H54 (cell line): Measurements from ENCODE around the gene SPAG7.

ENCODE experiments used
- DNase-seq: peaks from one replicate; pipeline ENCODE4 v3.0.0; 2011; ENCODE audit warnings: low spot score, mixed read lengths; ENCODE audit not compliant: insufficient read length
- FAIRE-seq: peaks from 3 replicates; lab custom pipeline; 2011; peaks lifted over from hg19 to GRCh38; lab: Jason Lieb, UNC
- POLR2A ChIP-seq: IDR thresholded peaks from 2 replicates; pipeline ENCODE4 v1.6.1; 2011; ENCODE audit warnings: low read depth, mild to moderate bottlenecking, low read length

Gene SPAG7, protein sequence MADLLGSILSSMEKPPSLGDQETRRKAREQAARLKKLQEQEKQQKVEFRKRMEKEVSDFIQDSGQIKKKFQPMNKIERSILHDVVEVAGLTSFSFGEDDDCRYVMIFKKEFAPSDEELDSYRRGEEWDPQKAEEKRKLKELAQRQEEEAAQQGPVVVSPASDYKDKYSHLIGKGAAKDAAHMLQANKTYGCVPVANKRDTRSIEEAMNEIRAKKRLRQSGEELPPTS

DNA sequence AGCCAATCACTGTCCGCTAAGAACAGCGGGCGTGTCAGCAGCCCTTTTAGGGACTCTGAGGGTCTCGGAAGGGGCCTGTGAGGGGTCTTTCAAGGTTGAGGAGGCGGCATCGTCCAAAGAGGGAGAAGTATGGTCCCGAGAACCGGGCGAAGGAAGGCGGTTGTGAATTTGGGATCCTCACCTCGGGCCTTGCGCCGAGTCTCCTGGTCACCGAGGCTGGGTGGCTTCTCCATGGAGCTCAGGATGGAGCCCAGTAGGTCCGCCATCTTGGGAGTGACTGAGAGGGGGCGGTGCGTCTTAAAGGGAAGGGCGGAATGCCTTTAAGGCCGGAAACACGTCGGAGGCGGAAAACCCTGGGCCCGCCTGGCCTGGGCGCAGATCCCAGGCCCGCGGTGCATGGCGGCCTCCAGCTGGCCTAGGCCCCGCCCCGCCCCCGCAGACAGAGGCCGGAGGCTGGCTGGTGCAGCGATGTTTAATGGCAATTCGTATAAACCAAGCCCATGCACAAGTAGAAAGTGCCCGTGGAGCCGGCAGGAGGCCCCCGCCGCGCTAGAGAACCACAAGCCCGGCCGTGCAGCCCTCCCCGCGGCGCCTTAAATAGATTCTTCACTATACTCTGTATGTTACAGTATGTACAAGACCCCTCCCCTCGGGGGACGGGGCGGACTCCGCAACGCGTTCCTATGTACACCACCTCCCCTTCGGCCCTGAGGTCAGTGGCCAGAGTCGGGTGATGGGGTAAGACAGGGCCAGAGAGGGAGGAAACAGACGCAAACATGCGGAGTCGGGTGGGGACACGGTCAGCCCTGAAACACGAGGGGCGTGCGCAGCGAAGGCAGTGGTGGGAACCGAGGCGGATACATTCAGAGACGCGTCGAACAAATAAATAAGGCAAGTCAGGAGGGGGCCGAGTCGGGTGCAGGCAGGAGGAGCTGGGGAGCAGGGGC lies at the start of gene SPAG7:
Gene SPAG7, minus strand, starts transcription at position 279 of the 947 bp plus-strand sequence. Its CDS starts 13 bp downstream, at position 266.
- peak; percentile 40; the same call in 1 of the 2 replicates for TF ChIP-seq POLR2A
- no peak for FAIRE-seq
- peak; percentile 82 for DNase-seq

DNA sequence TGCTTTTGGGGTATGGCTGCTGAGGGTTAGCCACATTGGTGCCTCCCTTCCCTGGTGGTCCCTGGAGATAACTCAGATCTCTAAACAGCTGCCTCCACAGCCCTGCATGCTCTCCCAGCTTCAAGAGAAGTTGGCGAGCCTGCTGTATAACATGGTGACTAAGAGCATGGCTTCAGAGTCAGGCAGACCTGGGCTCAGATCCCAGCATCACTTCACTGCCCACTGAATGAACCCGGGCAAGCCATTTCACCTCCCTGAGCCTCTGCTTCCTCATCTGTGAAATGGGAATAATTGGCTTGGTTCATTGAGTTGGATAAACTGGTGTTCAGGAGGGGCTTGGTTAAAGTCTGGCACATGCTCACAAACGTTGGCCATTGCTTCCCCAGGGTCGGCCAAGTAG lies 46.7 kb upstream of the SPAG7 start:
- no peak for DNase-seq
- no peak for FAIRE-seq
- no peak for TF ChIP-seq POLR2A

DNA sequence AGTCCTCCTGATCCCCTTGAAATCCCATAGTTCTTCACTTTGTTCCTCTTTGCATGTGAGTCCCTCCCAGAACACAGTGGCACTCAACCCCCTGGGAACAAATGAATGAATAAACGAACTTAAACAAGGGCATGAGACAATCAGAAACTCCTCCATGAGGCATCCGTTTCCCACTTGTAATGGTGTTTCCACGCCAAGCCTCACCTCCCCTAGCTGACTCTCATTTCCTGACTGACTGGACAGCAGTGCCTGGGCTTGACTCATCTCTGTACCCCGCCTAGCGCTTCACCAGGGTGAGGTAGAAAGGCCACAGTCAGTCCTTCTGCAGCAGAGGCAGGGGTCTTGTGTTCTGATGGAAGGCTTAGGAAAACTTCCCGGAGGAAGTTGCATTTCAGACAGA lies 44.3 kb upstream of the SPAG7 start:
- DNase-seq = peak; percentile 71
- no peak for FAIRE-seq
- TF ChIP-seq POLR2A = no peak

DNA sequence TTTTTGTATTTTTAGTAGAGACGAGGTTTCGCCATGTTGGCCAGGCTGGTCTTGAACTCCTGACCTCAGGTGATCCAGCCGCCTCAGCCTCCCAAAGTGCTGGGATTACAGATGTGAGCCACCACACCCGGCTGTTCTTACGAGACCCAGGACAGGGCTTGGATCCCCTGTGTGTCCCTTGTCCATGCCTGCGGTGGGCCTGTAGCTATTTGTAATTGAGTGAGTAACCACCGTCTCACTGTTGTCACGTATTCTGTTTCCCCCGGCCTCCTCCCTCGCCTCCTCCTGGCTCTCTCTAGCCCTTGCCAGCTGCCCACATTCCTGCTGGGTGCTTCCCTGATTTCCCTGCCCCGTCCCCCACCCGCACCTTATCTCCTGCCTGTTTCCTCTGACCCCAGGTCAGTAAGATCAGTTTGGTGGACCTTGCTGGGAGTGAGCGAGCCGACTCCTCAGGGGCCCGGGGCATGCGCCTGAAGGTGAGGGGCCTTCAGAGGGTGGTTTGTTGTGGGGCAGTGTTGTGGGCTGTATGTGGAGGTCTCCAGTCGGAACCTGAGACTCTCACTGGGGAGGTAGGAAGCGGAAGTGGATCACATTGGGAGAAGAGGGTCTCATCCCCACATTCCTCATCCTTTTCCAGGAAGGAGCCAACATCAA lies 35.7 kb upstream of the SPAG7 start:
- no peak for FAIRE-seq

DNA sequence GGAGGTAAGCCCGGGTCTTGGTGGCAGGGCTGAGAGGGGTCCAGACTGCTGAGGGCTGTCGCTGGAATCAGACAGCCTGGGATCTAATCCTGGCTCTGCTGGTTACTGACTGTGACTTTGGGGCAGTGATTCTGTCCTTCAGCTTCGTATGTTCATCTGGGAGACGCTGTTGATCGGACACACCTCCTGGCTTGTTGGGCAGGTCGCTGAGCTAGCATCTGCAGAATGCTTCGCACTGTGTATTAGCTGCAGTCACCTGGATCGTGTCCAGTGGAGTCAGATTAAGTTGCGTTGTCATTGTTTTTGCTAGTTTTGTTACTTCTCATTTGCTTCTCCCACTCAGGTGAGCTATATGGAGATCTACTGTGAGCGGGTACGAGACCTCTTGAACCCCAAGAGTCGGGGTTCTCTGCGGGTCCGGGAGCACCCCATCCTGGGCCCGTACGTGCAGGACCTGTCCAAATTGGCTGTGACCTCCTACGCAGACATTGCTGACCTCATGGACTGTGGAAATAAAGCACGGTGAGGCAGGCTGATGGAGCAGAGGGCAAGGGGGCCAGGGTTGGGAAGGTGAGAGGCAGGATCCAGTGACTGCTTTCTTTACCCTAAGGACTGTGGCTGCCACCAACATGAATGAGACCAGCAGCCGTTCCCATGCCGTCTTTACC lies 34.6 kb upstream of the SPAG7 start:
- DNase-seq (no peak), FAIRE-seq (no peak)
- no peak for TF ChIP-seq POLR2A

More for the DNA sequence above, 35.7 kb upstream of the SPAG7 start:
- no peak for TF ChIP-seq POLR2A
- DNase-seq = no peak

DNA sequence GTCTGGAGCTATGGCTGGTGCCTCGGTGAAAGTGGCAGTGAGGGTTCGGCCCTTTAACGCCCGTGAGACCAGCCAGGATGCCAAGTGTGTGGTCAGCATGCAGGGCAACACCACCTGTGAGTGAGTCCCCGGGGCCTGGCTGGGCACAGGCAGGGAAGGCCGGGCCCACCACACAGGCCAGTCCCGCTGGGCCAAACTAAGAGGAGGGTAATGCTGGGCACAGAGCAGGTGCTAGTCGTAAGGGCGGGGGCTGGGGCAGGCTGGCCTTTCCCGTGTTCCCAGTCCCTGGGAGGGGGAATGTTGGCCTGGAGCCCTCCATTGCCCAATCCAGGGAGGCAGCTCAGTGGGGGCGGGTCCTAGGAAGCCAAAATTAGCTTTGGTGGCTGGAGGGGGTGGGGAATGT lies 32.6 kb upstream of the SPAG7 start:
- DNase-seq (no peak), FAIRE-seq (no peak)
- TF ChIP-seq POLR2A = no peak

DNA sequence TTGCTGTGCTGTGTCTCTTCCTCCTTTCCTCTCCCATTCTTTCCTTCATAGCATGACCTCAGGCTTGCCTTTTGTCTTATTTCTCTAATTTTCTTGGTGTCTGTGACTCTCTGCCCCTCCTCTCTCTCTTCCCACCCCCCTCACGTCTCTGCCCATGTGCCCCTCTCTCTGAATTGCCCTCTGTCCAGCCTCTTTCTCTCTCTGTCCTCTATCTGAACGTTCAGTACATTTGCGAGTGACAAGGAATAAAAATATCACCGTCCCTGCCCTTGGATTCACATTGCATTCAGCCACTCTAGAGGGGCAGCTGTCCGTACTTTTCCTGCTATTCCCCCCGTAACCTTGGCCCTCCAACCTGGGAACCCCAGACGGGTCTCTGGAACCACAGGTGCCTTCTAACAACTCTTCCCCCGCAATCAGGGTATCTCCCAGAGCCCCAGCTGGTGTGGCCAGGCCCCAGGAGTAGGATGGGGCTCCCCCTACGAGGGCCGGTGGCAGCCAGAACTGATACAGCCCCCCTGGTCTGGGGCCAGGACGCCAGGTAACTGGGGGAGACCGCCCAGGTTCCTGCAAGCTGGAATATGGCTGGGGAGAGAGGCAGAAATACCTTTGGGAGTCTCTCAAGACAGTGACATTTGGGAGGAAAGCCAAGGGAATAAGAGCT lies 31.9 kb upstream of the SPAG7 start:
- DNase-seq (no peak), FAIRE-seq (no peak)
- no peak for TF ChIP-seq POLR2A

DNA sequence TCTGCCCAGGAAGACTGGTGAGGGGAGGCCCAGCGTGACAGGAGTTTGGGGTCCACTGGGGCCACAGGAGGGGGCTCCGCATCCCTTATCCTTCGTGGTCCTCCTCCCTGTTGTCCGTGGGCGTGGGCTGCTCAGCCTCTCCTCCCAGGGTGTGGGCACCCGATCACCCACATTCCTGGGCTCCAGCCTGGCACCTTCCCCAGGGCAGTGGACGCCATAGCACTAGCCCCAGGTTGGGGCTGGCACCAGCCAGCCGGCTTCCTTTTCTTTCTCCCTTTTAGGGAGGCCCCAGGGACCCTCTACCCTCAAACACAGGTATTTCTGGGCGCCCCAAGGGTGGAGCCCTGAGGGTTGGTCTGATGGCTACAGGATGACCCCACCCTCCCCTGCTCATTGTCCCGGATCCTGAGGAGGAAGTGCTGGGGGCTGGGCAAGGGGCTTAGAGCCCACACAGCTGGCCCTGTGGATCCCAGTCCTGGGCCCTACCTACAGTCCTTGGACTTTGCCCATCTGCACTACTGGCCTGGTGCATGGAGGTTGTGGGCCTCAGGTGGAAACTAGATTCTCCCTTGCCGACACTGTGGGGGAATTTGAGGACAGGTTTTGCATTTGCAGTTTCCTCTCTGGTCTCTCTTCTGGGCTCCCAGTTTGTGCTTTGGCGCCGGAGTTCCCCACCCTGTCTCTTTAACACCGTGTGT lies 31.3 kb upstream of the SPAG7 start:
- FAIRE-seq (no peak), DNase-seq (no peak)
- TF ChIP-seq POLR2A = 0 out of 2 replicates have a peak, but pooled peaks have one; percentile 4

DNA sequence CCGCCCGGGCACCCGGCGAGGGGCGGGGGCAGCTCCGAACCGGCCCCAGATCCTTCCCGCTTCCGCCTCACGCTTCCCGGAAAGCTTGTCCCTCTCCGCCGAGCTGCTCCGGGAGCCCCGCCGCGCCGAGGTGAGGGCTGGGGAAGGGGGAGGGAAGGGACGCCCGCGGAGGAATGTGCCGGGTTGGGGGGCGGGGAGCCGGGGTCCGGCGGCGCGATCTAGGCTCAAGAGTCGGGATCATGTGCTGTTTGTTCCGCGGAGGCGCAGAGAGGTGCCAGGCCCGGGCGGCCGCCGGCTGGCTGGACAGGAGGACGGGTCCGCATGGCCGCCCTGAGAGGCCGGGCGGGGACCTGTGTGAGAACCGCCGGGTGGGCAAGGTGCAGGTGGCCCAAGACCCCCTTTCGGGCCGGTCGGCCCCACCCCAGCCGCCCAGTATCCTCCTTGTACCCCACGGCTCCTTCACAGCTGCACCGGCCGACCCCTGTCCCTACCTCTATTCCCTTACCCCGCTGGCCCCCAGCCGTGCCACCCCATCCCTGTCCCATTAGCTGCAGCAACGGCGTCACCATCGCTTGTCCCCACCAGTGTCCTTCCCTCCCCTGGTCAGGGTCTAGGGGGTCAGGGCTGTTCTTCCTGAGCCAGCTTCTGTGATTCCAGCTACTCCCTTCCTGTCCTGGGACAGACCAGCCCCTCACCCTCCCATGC lies 30.6 kb upstream of the SPAG7 start:
- FAIRE-seq (no peak), DNase-seq (peak; percentile 57)
- TF ChIP-seq POLR2A = no peak

DNA sequence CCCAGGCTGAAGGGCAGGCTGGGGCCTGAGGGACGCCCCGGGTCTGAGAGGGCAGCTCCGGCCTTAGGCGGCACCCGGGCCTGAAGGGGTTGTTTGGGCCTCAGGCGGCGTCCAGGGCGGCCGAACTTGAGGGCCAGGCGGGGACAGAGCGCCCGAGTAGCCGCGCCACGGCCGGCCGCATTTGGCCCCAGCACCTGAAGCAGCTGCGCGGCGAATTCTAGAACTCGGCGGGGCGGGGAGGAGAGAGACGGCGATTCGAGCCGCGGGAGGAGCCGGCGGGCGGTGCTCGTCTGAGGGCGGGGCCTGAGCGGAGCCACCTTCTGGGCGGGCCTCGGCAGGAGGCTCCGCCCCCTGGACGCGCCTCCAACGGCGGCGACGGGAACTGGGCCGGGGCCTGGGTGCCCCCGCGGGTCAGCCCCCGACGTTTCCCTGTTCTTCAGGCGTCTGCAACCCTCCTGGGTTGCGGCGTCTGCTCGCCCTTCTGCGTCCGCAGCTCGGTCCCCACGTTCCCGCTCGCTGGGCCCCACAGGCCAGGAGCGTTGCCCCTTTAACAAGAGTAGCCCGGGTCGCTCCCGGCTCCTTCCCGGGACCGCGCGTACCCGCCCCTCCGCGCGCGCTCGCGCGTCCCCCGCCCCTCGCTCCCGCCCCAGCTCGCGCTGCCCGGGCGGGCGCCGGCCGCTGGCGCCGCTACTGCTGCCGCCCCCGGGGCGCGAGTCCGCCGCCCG lies 29.8 kb upstream of the SPAG7 start, which contains the start of the genes INCA1 and KIF1C:
Gene INCA1, minus strand, starts transcription at position 221 of the 725 bp plus-strand sequence. CDS start 3,085 bp downstream, outside the sequence.
Gene KIF1C, plus strand, starts transcription at position 649 of the 725 bp plus-strand sequence. CDS start 2,297 bp downstream, outside the sequence.
- FAIRE-seq (no peak), DNase-seq (peak; percentile 94)
- TF ChIP-seq POLR2A = peak; percentile 55

DNA sequence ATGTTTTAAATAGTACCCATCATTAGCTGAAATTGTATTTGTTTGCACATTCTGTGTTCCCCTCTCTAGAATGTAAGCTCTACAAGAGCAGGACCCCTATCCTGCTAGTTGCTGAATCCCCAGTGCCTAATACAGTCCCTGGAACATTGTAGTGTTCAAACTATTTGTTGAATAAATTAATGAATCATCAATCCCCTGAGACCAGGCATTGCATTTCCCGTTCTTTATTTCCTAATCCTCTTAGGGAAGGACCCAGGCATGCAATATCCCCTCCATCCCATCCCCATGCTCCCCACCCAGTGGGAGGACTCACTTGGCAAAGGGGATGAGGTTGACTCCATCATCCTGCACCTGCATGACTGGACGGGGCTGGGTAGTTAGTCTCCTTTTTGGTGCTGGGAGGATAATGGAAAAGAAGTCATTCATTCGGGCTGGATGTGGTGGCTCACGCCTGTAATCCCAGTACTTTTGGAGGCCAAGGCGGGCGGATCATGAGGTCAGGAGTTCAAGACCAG lies 26.5 kb upstream of the SPAG7 start:
- FAIRE-seq (no peak), DNase-seq (no peak)
- TF ChIP-seq POLR2A = no peak
